ENCODE results near the gene C1orf198.

- TF ChIP-seq CTCF (IDR thresholded peaks at IDR 0.05) (no peak), POLR2AphosphoS5 (IDR thresholded peaks at IDR 0.05) (peak in 1 of 2 donors; percentile 13)
Measured at GRCh38 chr1:230807561-230808280, 60.6 kb downstream of the C1orf198 start.
